HG03097 (cell line): Measurements from ENCODE around the gene PIP5KL1.

Experiments
- ATAC-seq: cut with Tn5 transposase; IDR thresholded peaks from one replicate; pipeline ENCODE4 v1.9.1; 2021; ENCODE audit not compliant: unreplicated experiment, low FRiP score

Gene PIP5KL1

GRCh38 chr9:127935765-127936221 is 5.2 kb upstream of the PIP5KL1 start:
- ATAC-seq = no peak

- no peak for ATAC-seq
These were observed 4.4 kb upstream of the PIP5KL1 start for GRCh38 chr9:127934986-127935385.

- no peak for ATAC-seq
These were observed 3.7 kb upstream of the PIP5KL1 start for GRCh38 chr9:127934248-127934647.

GRCh38 chr9:127931092-127931881 is 710 bp upstream of the PIP5KL1 start:
- peak; percentile 15 for ATAC-seq

GRCh38 chr9:127929625-127929979 is 975 bp downstream of the PIP5KL1 start:
- ATAC-seq = no peak

GRCh38 chr9:127928676-127929624 is 1.6 kb downstream of the PIP5KL1 start:
- no peak for ATAC-seq

GRCh38 chr9:127927988-127928675 is 2.4 kb downstream of the PIP5KL1 start:
- ATAC-seq = no peak

- ATAC-seq = no peak
These were observed 3.2 kb downstream of the PIP5KL1 start for GRCh38 chr9:127927201-127927987.

- ATAC-seq = no peak
These were observed 3.7 kb downstream of the PIP5KL1 start for GRCh38 chr9:127926906-127927200.

- no peak for ATAC-seq
These were observed 4.3 kb downstream of the PIP5KL1 start for GRCh38 chr9:127925959-127926905.

GRCh38 chr9:127924736-127925444 is 5.7 kb downstream of the PIP5KL1 start:
- no peak for ATAC-seq

- ATAC-seq = no peak
These were observed 6.8 kb downstream of the PIP5KL1 start for GRCh38 chr9:127923771-127924170.

GRCh38 chr9:127923046-127923445 is 7.5 kb downstream of the PIP5KL1 start:
- ATAC-seq = no peak

- ATAC-seq = no peak
These were observed 8.9 kb downstream of the PIP5KL1 start for GRCh38 chr9:127921557-127922120.

- no peak for ATAC-seq
These were observed 9.8 kb downstream of the PIP5KL1 start for GRCh38 chr9:127920794-127921193.

GRCh38 chr9:127919253-127919815 is 11.2 kb downstream of the PIP5KL1 start:
- ATAC-seq = no peak

- ATAC-seq = no peak
These were observed 12.1 kb downstream of the PIP5KL1 start for GRCh38 chr9:127918183-127919107.
